ENCODE data around the gene PCDHB3.
"Not testable (repeated sequence)": the region's sequence is repeated elsewhere in the genome, so short reads cannot be mapped to it uniquely, and the experiment has no call there.

Gene PCDHB3

DNA sequence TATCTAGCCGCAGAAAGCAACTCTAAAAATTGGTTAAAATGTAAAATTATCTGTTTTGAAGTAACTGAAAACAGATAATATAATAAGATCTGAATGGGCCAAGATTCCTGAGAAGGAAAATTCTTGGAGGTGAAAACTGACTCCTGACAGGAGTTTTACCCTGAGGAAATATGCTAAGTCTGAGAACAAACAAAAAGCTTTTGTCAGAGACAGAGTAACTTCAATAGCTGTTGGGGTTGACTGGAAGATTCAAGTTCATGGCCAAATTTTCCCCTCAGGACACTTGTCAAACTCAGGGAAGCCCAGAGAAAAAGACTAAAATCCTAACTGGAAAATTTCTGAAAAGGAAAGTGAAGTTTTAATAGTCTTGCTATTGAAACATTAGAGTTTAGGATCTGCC is 27.0 kb downstream of the PCDHB3 start:
- no peak for DNase-seq
- intact Hi-C loops (cut with DNase I): no loop called here

DNA sequence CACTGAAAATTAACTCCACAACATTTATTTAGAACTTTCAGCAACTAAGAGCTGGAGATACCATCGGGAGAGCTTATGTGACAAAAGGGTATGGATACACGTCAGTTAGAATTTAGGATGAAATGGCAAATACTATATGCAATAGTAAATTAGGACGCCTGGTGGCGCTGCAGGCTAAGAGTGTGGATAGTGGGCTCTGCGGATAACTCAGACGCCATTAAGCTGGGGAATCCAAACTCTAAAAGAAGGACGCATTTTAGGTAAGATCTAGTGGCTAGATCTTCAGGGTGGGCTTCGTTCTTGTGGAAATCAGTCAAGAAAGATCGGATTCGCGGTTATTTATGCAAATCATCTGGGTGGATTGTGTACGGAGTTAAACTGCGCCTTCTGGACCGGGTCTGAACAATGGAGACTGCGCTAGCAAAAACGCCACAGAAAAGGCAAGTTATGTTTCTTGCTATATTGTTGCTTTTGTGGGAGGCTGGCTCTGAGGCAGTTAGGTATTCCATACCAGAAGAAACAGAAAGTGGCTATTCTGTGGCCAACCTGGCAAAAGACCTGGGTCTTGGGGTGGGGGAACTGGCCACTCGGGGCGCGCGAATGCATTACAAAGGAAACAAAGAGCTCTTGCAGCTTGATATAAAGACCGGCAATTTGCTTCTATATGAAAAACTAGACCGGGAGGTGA is 34.9 kb downstream of the PCDHB3 start, which contains the start of gene PCDHB5:
TSS of gene PCDHB5 (plus strand) at position 177 of the 688 bp plus-strand sequence. CDS start at position 406, 229 bp downstream.
- intact Hi-C loops (cut with DNase I): no loop called here
- DNase-seq: peak in 18 of 42 donors; percentile 12 to 76 (median 36)

DNA sequence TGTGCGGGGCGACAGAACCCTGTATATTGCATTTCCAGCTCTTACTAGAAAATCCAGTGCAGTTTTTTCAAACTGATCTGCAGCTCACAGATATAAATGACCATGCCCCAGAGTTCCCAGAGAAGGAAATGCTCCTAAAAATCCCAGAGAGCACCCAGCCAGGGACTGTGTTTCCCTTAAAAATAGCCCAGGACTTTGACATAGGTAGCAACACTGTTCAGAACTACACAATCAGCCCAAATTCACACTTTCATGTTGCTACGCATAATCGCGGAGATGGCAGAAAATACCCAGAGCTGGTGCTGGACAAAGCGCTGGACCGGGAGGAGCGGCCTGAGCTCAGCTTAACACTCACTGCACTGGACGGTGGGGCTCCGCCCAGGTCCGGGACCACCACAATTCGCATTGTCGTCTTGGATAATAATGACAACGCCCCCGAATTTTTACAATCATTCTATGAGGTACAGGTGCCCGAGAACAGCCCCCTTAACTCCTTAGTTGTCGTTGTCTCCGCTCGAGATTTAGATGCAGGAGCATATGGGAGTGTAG is 35.5 kb downstream of the PCDHB3 start:
- intact Hi-C loops (cut with DNase I): no loop called here
- no peak for DNase-seq

DNA sequence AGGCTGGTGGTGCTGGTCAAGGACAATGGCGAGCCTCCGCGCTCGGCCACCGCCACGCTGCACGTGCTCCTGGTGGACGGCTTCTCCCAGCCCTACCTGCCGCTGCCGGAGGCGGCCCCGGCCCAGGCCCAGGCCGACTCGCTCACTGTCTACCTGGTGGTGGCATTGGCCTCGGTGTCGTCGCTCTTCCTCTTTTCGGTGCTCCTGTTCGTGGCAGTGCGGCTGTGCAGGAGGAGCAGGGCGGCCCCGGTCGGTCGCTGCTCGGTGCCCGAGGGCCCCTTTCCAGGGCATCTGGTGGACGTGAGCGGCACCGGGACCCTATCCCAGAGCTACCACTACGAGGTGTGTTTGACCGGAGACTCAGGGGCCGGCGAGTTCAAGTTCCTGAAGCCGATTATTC is 37.1 kb downstream of the PCDHB3 start:
- DNase-seq; intact Hi-C loops (cut with DNase I): not testable (repeated sequence)

DNA sequence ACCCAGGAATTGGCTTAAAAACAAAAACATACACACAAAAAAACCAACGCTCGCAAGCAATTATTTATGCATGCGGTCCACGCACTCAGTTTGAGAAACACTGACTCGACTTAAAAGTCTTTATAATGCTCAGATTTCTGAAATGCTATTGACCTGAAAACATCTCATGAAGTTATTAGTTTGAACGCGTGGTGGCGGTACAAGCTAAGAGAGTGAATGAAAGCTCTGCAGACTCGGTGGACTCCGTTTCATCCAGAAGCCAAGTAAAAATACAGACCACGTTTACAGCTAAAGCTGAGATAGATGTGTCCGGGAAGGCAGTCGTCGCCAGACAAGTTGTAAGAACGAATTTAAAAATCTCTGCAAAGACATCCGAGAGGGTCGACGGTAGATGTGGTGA is 49.5 kb downstream of the PCDHB3 start, which contains the start of gene PCDHB6:
TSS of gene PCDHB6 (plus strand) at position 246 of the 400 bp plus-strand sequence. CDS start 201 bp downstream, outside the sequence.
- intact Hi-C loops (cut with DNase I): no loop called here
- peak in 7 of 42 donors; percentile 10 to 62 (median 15) for DNase-seq

DNA sequence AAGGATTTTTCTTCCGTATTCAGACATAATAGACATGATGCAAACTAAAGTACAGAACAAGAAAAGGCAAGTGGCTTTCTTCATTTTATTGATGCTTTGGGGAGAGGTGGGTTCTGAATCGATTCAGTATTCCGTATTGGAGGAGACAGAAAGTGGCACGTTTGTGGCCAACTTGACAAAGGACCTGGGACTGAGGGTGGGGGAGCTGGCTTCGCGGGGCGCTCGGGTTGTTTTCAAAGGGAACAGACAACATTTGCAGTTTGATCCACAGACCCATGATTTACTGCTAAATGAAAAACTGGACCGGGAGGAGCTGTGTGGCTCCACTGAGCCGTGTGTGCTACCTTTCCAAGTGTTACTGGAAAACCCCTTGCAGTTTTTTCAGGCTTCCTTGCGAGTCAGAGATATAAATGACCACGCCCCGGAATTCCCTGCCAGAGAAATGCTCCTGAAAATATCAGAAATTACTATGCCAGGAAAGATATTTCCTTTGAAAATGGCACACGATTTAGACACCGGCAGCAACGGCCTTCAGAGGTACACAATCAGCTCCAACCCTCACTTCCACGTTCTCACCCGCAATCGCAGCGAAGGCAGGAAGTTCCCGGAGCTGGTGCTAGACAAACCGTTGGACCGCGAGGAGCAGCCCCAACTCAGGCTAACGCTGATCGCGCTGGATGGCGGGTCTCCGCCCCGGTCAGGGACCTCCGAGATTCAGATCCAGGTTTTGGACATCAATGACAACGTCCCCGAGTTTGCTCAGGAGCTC is 50.1 kb downstream of the PCDHB3 start:
- no peak for DNase-seq
- intact Hi-C loops (cut with DNase I): no loop called here

DNA sequence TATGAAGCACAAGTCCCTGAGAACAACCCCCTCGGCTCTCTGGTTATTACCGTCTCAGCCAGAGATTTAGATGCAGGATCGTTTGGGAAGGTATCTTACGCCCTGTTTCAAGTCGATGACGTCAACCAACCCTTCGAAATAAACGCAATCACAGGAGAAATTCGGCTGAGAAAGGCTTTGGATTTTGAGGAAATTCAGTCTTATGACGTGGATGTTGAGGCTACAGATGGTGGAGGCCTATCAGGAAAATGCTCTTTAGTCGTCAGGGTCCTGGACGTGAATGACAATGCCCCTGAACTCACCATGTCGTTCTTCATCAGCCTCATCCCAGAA is 50.7 kb downstream of the PCDHB3 start:
- intact Hi-C loops (cut with DNase I): no loop called here
- DNase-seq: no peak

DNA sequence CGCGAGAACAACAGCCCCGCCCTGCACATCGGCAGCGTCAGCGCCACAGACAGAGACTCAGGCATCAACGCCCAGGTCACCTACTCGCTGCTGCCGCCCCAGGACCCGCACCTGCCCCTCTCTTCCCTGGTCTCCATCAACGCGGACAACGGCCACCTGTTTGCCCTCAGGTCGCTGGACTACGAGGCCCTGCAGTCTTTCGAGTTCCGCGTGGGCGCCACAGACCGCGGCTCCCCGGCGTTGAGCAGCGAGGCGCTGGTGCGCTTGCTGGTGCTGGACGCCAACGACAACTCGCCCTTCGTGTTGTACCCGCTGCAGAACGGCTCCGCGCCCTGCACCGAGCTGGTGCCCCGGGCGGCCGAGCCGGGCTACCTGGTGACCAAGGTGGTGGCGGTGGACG is 51.4 kb downstream of the PCDHB3 start:
- intact Hi-C loops (cut with DNase I); DNase-seq: not testable (repeated sequence)

DNA sequence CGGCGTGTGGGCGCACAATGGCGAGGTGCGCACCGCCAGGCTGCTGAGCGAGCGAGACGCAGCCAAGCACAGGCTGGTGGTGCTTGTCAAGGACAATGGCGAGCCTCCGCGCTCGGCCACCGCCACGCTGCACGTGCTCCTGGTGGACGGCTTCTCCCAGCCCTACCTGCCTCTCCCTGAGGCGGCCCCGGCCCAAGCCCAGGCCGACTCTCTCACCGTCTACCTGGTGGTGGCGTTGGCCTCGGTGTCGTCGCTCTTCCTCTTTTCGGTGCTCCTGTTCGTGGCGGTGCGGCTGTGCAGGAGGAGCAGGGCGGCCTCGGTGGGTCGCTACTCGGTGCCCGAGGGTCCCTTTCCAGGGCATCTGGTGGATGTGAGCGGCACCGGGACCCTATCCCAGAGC is 51.8 kb downstream of the PCDHB3 start:
- intact Hi-C loops (cut with DNase I); DNase-seq: not testable (repeated sequence)
